Transverse colon (tissue), 4 donors: ENCODE measurements around the gene ZNF600.
"Not testable (repeated sequence)": the region's sequence is repeated elsewhere in the genome, so short reads cannot be mapped to it uniquely, and the experiment has no call there.

Source experiments
- POLR2AphosphoS5 ChIP-seq, 3 donors: sonication (generic); formaldehyde crosslinking; IDR thresholded peaks; one replicate each; pipeline ENCODE4 v1.6.1; 2016; ENCODE audit warnings: antibody characterized with exemption in 3 of 3
- TF ChIP-seq, protein P1 (sequence below), 5 experiments: fragments of 200-600 bp in 3 of 5; fragments of 450-650 bp in 2 of 5; sonication (generic) in 3 of 5; IDR thresholded peaks; 1 replicate in 2 of 5; 2 replicates in 3 of 5; pipeline ENCODE4 v1.5.1; 2016 to 2017; ENCODE audit warnings: antibody characterized with exemption in 5 of 5, inconsistent platforms in 3 of 5, mild to moderate bottlenecking in 2 of 5, moderate library complexity in 1 of 5

DNA sequence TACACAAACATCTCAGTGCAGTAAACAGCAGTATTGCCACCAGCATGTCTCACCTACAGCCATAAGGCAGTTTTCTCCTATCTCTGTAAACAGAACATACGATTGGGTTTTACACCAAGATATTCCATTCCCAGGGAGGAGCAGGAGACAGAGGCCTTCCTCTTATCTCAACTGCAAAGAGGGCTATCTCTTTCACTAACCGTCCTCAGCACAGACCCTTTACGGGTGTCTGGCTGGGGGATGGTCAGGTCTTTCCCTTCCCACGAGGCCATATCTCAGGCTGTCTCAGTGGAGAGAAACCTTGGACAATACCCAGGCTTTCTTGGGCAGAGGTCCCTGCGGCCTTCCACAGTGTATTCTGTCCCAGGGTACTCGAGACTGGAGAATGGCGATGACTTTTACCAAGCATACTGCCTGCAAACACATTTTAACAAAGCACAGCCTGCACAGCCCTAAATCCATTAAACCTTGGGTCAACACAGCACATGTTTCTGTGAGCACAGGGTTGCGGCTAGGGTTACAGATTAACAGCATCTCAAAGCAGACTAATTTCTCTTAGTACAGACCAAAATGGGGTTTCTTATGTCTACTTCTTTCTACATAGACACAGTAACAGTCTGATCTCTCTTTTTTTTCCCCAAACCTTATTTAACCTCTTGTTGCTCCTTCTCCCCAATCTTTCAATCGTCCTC, 62.5 kb downstream of the ZNF600 start:
- TF ChIP-seq, protein P1, sequence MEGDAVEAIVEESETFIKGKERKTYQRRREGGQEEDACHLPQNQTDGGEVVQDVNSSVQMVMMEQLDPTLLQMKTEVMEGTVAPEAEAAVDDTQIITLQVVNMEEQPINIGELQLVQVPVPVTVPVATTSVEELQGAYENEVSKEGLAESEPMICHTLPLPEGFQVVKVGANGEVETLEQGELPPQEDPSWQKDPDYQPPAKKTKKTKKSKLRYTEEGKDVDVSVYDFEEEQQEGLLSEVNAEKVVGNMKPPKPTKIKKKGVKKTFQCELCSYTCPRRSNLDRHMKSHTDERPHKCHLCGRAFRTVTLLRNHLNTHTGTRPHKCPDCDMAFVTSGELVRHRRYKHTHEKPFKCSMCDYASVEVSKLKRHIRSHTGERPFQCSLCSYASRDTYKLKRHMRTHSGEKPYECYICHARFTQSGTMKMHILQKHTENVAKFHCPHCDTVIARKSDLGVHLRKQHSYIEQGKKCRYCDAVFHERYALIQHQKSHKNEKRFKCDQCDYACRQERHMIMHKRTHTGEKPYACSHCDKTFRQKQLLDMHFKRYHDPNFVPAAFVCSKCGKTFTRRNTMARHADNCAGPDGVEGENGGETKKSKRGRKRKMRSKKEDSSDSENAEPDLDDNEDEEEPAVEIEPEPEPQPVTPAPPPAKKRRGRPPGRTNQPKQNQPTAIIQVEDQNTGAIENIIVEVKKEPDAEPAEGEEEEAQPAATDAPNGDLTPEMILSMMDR (IDR thresholded peaks at IDR 0.05): not testable (repeated sequence)
- TF ChIP-seq POLR2AphosphoS5 (IDR thresholded peaks at IDR 0.05): not testable (repeated sequence)
